Embryonic facial prominence (tissue), 1 donor: ENCODE measurements around the gene LTBP1.
"Not testable (repeated sequence)": the region's sequence is repeated elsewhere in the genome, so short reads cannot be mapped to it uniquely, and the experiment has no call there.

ENCODE experiments used
- DNase-seq: peaks from one replicate; pipeline ENCODE4 v3.0.0-alpha.2; 2016; ENCODE audit errors: extremely low spot score

The LTBP1 gene

DNA sequence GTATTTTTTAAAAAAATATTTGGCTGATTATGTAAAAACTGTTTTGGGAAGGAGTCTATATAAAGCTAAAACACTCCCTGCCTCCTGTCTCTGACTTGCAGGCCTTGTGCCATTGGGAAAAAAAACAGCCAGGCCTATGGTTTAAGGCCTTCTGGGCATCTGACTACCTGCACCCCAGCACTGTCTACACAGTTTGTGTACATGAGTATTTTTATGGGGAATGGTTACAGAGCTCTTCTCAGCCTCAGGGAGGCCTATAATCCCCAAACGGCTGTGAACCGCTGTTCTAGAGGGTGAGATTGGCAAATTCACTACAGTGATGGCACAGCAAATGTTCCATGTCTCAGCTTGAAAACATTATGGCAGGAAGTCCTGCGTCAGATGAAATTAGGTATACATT is 96.1 kb downstream of the LTBP1 start:
- DNase-seq: no peak

DNA sequence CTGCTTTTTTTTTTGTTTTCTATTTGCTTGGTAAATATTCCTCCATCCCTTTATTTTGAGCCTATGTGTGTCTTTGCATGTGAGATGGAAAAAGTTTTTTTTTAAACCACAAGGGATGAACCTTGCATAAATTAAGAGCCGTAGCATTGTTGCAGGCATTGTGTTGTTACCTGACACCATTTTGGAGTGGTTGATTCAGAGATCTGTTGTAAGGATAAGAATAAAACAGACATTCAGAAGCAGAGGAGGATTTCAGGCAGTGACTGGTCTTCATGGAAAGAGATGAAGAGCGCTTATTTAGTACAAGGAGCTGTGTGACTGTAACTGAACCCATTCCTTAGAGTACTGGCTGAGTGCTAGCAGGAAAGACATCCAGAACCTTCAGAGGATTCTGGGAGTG is 101.2 kb downstream of the LTBP1 start:
- no peak for DNase-seq

DNA sequence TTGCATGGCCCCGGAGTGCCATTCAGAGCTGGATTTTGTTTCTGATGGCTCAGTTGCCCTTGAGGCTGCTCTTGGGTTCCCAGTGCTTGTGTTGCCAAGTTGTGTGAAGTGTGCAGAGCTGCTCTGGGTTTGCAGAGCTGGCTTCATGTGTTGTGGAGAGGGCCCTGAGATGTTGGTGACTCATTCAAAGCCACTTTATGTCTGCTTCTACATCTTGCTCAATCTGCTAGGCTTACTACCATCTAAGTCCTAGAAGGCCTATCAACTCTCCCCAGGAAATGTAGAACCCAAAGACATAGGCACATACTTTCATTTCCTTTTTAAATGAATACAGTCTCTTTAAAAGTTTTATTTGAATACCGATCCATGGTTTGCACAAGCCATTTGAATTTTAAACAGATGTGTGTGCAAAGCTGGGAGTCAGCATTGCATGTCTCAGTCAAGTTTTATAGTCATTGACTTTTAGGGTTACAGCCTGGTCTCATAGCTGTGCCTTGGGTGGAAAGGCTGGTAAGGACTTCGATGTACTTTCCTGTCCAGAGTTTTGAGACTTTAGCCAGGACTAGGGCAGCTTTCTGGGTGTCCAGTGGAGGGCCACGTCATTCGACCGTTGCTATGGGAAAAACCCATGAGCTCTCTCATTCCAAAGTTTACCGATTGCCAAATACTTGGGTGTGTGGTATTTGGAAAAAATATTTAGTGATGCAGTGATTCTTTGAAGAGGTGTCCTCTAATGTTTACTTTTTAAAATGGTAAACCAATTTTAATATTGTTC is 105.0 kb downstream of the LTBP1 start:
- DNase-seq: no peak

DNA sequence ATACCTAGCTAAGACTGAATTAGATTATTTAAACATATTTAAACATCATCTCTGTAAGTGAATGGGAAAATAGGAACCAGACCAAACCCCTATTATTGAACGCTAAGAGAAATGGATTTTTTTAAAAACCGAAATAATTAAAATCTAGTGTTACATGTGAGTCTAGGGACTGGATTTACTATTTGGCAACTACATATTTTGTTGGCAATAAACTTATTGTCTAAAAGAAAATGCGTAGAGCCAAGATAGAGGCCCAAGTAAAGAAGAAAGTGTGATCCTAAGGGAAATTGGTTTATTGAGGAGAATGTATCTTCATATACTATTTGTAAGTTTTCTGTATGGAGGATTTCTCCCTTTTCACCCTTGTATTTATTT is 105.6 kb downstream of the LTBP1 start:
- DNase-seq: no peak

DNA sequence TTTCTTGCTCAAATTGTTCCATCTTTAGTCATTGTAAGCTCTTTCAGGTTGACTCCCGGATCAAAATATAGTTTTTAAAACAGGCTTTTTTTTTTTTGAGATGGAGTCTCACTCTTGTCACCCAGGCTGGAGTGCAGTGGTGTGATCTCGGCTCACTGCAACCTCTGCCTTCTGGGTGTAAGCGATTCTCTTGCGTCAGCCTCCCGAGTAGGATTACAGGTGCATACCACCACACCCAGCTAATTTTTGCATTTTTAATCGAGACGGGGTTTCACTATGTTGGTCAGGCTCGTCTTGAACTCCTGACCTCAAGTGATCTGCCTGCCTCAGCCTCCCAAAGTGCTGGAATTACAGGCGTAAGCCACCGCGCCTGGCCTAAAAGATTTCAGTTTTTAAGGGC is 106.0 kb downstream of the LTBP1 start:
- DNase-seq: not testable (repeated sequence)

DNA sequence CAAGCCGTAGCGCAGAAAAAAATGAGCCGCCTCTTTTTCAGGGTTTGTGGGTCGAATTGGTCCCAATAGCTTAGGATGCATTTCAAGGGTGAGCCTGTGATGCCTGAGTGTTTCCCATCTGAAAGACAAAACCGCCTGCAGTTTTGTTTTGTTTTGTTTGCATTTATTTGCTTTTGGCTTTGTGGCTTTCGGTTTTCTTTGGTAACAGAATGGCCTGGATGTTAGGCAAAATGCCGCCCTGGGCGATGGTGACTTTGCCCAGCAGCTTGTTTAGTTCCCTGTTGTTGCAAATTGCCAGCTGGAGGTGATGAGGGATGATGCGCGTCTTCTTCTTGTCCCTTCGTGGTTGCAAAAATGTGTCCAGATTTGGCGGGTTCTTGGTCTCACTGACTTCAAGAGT is 109.4 kb downstream of the LTBP1 start:
- DNase-seq: no peak

DNA sequence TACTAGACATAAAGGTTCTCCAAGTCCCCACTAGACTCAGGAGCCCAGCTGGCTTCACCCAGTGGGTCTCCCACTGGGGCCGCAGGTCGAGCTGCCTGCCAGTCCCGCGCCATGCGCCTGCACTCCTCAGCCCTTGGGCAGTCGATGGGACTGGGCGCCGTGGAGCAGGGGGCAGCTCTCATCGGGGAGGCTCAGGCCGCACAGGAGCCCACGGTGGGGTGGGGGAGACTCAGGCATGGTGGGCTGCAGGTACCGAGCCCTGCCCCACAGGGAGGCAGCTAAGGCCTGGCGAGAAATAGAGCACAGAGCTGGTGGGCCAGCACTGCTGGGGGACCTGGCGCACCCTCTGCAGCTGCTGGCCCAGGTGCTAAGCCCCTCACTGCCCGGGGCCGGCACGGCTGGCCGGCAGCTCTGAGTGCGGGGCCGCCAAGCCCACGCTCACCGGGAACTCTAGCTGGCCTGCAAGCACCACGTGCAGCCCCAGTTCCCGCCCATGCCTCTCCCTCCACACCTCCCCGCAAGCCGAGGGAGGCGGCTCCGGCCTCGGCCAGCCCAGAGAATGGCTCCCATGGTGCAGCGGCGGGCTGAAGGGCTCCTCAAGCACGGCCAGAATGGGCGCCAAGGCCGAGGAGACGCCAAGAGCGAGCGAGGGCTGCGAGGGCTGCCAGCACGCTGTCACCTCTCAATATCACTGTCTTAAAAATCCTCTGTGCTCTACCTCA is 110.7 kb downstream of the LTBP1 start:
- DNase-seq: not testable (repeated sequence)

DNA sequence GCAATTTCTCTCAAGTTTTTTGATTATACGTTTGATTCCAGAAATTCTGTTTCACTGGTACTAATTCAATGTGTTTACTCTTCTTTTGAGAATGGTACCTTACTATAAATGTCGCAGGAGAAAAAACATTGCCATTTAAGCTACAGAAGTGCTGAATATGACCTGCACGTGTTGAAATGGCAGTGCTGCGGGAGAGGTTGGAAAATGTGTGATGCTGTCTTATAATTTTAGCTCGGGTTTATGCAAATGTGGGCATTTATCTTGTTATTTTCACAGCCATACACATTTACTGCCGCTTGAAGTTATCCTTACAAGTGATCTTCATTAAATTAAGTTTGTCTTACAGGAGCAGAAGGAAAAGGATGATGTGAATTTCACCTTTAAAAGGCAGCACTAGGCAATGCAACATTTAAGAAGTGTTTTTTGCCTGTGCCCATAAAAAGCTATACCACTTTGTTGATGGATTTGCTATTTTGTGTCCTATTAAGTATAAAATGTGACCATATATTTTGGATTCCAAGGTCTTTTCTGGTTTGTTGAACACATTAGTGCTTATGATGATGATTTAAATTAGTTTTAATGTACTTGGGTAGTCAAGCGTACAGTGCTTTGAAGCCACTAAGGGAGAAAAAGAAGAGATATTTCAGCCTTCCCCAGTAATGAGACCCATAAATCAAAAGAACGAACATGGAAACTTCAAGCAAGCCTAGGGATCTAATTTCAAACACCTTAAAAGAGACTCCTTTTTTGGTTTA is 112.1 kb downstream of the LTBP1 start:
- no peak for DNase-seq

DNA sequence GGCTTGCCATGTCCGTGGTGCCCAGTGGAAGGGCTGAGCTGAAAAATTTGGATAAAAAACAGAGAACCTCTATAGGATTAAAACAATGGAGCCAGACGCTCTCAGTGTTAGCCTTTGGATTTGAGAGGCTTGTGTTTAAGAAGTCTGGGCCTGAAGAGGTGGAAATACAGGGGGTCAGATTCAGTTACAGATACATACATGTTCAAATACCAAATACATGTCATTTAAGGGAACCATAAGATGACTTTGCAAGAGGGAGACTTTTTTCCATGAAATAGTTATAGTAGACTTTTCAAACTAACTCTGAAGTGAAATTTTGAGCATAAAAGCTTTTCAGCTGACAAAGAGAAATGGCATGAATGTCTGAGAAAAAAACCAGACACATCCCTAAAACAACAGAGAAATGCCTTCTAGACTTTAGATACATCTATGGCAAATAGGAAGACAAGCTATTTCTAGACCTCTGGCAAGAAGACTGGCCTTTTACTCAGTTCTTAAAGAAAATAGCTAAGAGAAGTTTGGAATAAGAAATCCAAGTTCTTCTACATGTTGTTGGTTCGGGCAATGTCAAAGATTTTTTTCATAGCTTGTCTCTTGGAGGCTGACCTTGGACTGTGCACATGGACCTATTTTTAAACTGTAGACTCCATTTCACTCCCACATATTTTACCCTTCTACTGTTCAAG is 112.9 kb downstream of the LTBP1 start:
- no peak for DNase-seq

DNA sequence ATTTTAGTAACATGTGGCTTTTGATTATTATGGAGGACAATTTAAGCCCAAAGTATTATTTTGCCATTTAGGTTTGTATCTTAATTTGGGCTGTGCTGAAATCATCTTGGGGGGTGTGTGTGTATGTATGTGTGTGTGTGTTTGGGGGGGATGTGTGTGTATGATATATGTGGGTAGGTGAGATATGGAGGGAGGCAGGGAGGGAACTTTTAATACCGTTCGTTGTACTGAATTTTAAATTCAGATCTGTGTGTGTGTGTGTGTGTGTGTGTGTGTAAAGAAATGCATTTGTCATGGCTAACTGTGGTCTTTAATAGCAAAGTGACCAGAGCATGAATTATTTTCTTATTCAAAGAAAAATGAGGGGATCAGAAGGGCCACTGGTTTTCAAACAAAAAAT is 113.7 kb downstream of the LTBP1 start:
- DNase-seq: no peak

DNA sequence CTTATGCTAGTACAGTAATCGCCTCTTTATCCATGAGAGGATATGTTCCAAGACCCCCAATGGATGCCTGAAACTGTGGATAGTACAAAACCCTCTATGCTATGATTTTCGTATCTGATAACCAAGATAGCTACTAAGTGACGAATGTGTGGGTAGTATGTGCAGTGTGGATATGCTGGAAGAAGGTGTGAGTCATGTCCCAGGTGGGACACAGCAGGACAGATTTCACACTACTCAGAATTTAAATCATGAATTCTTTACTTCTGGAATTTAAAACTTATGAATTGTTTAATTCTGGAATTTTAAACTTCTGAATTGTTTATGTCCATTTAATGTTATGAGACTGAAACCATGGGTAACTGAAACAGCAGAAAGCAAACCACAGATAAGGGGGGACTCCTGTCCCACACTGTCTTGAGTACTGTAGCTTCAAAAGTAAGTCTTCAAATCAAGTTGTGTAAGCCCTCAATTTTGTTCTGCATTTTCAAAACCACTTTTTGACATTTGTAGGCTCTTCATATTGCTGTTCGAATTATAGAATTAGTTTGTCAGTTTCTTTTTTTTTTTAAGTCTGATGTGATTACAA is 116.0 kb downstream of the LTBP1 start:
- DNase-seq: no peak

DNA sequence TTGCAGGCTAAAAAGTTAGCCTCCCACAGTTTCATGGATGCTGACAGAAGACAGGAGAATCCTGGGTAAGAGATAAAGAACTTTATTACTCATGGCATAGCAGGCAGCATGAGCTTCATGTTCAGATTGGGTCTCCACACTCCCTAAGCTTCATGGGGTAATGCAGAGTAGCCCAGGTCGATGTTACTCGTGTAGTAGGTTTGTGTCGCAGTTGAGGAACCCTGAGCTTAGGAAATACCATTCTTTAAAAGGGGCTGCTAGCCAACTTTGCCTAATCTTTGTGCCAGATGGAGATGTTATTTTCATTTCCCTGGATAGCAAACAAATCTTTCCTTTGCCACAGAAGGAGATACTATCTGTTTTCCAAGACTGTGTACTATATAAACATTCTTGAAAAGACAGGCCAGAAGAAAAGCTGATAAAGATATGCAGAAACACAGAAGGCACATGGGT is 117.6 kb downstream of the LTBP1 start:
- no peak for DNase-seq

DNA sequence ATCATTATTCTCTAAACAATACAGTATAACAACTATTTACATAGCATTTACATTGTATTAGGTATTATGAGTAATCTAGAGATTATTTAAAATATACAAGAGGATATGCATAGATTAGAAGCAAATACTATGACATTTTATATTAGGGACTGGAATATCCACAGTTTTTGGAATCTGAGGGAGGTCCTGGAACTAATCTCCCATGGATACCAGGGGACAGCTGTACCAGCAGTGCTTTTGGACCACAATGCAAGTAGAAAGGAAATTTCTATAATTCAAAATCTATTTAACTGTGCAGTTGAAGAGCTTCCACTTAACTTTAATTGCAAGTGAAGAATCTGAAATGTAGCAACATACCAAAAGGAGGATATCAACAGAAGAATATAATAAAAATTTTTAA is 120.8 kb downstream of the LTBP1 start:
- no peak for DNase-seq

DNA sequence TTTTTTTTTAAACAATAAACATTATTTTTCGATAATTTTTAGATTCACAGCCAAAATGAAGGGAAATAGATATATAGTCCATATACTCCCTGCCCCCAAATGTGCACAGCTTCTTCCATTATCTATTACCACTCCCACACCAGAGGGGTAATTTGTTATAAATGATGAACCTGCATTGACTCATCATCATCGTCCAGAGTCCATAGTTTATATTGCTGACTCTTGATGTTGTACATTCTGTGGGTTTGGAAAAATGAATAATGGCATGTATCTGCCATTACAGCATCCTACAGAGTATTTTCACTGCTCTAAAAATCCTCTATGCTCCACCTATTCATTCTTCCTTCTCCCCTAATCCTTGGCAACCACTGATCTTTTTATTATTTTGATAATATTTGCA is 121.5 kb downstream of the LTBP1 start:
- DNase-seq: no peak

DNA sequence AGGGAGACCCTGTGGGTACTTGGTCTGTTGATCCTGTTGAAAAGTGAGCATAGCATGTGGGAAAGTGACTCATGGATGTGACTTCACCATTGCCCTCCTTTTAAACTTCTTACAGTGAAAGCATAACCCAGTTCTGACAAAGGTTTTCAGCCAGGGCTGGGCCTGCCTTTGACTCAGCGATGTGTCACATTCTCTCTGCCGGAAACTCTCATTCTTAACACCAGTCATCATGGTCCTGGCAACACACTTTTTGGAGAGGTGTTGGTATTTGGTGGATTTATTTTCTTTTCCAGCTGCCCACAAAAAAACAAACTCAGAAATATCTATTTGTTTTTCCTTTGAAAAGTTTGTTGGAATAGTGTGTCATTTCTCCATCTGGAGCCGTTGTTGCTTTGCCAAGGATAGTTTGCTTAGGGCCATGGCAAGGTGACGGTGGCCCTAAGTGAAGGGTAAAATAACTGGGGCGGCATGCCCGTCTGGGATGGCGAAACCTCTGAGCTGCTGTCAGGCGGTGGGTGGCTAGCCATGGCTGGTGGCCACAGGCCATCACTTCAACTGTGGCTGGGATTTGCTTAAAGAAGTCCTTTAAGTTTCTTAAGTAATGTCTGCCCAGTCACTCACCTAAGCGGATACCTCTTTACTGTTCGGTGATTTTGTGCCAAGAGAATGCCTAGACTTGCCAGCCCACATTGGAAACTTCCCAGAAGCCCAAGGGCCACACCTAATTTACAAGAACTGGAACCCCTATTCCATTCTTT is 123.3 kb downstream of the LTBP1 start:
- DNase-seq: no peak

DNA sequence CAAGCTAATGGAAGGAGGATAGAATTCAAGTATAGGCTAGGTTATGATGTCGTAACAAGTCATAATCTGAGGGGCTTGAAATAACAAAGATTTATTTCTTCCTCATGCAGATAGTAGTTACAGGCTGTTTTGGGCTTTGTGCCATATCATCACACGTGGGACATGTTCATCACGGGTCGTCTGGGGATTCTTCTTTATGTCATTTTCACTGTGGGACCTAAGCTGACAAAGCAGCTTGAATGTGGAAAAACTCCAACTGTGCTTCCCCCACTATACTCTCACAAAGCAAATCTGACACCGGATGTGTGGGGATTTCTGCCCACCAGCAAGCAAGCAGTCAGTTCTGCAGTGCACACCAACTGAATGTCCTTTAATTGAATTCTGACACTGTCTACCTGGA is 124.8 kb downstream of the LTBP1 start:
- no peak for DNase-seq

DNA sequence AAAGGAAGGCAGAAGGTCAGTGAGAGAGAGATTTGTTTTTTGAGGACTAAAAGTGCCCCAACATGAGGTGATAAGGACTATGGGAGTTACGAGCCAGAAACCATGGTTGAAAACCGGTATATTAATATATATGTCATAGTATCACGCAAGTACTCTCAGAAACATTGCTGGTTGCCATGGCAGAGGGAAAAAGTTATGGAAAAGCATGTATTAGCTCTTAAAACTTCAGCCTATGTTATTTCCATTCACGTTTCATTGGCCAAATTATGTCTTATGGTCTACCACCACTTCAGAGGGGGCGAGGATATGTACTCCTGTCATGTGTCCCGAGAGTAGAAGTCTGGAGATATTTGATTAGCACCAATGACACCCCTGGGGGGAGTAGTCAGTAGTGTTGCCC is 125.9 kb downstream of the LTBP1 start:
- no peak for DNase-seq

DNA sequence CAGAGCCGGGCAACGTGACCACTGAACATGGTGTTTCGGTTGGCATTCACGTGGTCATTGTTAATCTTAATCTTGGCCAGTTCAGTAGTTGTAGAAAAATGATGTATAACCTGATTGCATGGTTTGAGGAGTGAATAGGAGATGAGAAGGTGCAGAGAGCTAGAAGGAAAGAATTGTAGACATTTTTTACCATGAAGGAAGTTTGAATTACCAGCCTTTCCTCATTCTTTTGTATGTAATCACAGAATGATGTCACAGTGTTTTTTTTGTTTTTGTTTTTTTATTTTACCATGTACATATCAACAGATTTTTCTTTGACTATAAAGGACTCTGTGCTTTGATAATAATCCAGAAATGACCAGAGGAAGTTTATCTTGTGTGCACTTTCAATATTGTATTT is 126.3 kb downstream of the LTBP1 start:
- no peak for DNase-seq

DNA sequence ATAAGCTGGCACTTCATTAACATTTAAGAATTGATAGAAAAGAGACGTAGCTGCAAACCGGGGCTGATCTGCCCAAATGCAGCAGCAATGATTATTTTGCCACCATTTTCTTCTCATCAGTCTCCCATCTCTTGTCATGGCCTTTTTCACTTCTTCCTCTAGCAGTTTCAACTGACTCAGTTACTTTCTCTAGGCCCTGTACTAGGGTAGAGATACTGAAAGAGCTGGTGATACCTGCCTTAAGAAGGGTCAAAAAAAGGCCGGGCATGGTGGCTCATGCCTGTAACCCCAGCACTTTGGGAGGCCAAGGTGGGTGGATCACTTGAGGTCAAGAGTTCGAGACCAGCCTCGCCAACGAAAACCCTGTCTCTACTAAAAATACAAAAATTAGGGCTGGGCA is 127.4 kb downstream of the LTBP1 start:
- no peak for DNase-seq

DNA sequence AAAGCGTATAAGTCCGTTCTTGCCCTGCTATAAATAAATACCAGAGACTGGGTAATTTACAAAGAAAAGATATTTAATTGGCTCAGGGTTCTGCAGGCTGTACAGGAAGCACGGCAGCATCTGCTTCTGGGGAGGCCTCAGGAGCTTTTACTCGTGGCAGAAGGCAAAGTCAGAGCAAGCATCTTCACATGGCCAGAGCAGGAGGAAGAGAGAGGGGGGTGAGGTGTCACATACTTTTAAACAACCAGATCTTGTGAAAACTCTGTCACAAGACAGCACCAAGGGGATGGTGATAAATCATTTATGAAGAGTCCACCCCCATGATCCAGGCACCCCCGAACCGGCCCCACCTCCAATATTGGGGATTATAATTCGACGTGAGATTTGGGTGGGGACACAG is 130.6 kb downstream of the LTBP1 start:
- no peak for DNase-seq

DNA sequence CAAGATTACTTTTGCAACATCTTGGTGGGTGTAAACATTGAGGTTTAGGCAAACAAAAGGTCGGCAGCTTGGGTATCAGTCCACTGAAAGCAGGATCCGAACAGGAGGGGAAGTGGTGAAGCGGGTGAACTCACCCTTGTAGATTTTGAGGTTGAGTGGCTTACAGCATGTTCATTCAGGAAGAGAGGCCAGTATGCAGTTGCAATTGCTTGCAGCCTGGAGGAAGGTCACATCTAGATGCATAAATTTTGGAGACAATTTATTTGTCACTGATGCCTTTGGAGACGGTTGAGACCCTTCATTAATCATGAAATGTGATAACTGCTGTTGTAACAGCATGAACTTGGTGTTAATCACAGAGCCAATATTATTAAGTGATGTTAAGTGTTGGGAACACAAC is 131.1 kb downstream of the LTBP1 start:
- no peak for DNase-seq
